Right hindlimb (tissue), 1 donor: ENCODE measurements around the gene YTHDF1.

Source experiments
- DNase-seq: peaks from one replicate; pipeline ENCODE4 v3.0.0-alpha.2; 2018

Gene YTHDF1

DNA sequence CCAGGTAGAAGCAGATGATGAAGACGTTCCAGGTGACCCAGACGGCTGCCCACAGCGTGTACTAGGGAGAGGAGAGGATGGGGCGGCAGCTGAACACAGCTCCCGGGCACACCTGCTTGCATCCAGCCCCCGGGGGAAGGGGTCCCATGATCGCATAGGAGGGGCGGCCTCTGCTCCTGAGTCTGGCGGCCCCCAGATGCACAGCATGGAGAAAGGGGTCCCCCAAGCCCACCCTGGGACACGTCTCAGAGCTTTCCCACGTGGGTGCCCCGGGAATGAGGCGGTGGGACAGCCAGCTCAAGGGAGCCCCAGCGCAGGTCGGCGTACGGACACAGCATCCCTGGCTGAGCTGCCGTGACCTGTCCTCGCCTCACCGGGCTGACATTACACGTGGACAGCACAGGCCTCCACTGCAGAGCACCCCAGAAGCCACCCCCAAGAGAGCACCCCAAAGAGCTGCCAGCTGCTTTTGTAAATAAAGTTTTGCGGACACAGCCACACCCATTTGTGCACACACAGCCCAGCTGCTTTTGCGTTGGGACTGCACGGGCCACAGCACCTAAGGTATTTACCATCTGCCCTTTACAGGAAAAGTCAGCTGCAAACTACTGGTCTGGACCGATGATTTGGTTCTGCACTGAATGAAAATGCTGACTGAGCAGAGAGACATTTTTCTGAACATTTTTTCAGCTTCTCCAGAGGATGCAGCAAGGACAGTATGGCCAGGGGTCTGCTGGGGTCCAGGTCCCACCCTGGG, 33.1 kb upstream of the YTHDF1 start:
- DNase-seq = no peak

DNA sequence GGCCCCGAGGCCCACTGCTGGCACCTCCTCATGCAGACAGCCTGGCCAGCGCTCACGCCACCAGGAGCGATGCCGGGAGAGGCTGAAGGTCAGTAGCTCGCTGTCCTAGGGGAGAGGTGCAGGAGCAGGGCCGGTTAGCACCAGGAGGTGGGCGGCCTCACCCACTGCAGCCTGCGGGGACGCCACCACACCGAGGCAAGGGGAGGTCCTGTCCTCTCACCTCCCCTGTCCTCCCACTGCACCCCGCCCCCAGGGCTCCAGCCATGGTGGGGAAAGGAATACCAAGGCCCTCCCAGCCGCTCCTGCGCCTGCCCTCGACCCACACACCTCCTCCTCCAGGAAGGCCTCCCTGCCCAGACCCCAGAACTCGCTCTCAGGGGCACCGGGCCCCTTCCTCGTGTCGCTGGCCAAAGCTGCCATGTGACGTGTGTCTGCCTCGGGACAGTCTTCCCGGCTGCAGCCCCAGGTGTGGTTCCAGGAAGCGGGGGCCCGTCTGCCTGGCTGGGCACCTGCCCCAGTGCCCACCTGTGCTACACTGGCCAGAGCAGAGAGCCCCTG, 31.8 kb upstream of the YTHDF1 start:
- no peak for DNase-seq

DNA sequence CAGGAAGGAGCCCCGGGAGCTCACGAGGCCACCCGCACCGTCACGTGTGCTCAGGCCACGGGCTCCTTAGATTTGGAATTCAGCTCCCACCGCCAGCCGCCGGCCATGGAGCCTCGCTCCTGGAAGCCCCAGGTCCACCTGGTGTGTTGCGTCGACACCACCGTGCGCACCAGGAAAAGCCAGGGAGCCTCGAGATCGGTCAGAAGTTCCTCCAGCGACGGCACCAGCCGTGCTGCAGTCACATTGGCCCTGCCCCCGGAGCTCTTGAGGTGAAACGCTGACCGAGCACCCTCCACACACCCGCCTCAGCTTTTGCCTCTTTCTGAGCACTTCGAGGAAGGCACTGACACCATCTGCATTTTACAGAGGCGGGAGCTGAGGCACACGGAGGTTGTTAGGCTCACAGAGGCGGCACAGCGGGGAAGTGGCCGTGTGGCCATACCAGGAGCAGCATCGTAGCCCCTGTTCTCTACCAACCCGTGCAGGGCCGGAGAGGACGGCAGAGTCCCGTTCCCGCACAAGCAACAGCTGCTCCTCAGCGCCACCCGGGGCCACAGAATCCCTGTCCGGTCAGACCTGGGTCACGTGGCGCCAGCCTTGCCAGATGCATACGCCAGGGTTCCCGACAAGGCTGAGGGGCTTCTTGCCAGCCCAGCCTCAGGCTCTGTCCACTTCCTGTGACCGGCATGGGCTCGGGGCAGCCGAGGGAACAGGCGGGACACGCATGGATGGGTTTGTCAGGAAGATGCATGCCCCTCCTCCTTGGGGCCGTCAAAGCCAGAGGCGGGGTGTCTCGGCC, 30.8 kb upstream of the YTHDF1 start:
- DNase-seq = no peak

DNA sequence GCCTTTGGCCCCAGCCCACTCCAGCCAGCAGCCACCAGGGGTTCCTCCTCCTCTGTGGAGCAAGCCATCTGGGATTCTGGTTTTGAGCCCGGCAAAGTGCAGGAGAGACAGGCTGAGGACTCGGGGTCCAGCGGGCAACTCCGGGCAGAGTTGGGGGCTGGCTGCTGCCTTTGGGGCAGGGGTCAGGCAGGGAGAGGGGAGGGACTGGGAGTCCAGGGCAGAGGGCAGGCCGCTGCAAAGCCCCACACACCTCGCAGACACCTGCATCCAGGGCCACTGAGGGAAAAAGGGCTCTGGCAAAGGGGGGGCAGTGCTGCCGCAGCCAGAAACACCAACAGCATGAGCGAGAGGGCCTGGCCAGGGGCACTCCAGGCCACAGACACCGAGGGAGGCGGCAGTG, 28.5 kb upstream of the YTHDF1 start:
- no peak for DNase-seq

DNA sequence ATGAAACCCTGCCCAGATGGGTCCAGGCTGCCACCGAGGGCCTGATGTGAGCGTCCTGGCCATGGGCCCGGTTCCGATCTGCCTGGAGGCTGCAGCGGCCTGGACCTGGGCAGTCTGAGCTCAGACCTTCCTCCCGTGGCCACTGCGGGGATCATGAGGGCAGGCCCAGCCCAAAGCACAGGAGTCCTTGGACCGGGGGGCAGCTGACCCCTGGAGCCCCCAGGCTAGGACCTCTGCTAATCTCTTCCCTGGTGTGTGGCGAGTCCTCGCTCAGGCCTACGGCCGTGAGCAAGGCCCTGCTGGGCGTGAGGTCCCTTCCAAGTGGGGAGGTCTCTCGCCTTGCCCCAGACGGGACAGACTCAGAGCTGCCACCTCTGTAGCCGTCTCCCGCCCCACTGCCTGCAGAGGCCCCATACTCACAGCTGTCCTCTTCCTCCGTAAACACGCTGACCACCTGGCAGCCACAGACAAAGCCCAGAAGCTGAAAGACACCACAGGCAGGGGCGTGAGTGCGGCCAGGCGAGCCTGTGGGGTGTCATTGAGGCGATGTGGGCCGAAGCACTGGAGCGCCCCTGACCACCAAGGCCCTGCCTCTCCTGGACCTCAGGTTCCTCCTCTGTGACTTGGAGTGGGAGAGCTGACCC, 27.8 kb upstream of the YTHDF1 start:
- DNase-seq = no peak

DNA sequence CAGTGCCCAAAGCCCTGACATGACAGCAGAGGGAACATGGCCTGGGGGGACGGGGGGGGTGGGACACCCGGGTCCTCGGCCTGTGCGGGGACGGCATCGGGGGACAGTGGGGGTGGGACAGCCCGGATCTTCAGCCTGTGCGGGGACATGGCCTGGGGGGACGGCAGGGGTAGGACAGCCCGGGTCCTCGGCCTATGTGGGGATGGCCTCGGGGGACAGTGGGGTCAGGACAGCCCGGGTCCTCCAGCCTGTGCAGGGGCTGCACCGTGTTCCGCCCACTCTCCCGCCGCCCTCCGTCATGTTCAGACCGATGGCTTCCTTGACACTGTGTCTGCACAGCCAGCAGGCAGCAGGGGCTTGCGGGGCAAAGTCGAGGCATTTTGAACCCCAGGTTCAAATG, 26.8 kb upstream of the YTHDF1 start:
- DNase-seq = no peak

DNA sequence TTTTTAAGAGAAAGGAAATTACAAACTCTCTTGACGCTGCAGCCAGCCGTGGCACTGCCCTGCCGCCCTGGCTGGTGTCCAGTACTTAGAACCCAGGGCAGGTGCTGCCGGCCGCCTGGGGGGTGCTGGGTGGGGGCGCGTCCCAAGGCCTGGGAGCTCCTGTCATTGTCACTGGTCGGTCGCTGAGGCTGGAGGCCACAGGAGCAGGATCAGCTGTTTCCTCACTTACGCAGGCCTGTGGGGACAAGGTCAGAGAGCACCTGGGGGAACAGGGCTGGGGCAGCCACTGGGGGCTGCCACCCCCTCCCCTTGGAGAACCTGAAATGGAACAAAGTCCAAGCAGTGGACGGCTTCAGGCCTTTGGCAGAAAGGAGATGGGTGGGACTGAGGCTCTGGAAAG, 25.3 kb upstream of the YTHDF1 start:
- no peak for DNase-seq

DNA sequence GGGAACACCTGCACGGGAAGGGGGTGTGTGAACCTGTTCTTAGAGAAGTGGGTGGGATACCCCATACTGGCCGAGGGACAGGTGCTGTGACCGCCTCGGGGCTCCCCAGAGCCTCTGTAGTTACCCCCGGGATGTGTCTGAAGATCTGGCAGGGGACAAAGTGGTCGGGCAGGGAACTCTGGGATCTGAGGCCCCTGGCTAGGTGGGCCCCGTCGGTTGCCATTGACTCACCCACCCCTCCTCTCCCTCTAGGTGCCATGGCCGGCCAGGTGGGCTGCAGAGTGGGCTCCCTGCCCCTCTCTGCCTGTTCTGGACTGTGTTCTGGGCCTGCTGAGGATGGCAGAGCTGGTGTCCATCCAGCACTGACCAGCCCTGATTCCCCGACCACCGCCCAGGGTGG, 24.1 kb upstream of the YTHDF1 start:
- no peak for DNase-seq

DNA sequence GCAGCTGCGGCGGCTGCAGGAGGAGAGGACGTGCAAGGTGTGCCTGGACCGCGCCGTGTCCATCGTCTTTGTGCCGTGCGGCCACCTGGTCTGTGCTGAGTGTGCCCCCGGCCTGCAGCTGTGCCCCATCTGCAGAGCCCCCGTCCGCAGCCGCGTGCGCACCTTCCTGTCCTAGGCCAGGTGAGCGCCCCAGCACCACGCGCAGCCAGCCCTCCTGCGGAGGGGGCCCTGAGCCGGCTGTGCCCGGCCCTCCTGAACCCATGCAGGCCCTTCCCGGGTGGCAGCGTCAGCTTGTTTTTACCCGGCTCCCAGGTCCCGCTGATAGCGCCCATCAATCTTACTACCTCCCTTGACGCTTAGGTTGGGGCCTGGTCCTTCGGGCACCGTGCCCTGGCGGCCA, 23.5 kb upstream of the YTHDF1 start:
- no peak for DNase-seq

DNA sequence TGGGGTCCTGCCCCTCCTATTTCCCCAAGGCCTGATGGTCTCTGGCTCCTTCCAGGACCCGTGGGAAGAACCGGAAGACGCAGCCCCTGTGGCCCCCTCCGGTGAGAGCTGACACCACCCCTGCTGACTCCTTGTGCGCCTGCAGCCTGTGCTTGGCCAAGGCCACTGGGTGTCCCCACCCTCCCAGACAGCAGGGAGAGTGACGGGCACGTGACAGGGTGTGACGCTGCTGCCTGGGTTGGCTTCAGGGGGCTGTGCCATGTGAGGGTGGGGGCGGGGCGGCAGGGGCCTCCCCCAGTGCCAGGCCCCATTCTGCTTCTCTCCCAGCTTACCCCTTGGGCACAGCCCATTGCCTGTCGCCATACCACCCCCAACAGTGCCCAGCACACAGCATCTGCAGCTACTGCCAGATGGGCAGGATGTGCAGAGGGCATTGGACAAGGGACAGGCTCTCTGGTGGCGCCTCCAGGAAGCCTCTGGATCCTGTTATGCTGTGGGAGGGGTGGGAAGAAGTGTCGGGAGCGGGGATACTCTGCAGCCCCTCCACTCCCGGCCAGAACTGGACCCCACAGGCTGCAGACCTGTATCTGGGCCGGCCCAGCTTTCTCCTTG, 22.7 kb upstream of the YTHDF1 start:
- no peak for DNase-seq

DNA sequence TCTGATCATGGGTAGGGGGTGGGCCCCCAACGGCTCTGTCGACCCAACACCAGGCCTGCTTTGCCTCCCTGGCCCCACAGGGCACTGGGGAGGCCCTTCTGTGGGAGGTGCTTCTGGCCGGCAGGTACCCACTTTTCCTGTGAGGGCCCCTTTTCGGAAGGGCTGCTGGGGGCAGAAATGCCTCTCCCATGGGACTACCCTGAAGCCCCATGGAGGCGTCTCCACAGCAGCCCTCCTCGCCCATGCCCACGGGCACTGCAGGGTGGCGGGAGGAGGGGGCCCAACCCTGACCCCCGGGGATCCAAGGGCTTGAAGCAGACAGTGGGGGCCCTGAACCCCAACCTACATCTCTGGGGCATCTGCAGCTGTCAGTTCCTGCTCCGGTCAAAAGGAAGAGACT, 22.1 kb upstream of the YTHDF1 start:
- no peak for DNase-seq

DNA sequence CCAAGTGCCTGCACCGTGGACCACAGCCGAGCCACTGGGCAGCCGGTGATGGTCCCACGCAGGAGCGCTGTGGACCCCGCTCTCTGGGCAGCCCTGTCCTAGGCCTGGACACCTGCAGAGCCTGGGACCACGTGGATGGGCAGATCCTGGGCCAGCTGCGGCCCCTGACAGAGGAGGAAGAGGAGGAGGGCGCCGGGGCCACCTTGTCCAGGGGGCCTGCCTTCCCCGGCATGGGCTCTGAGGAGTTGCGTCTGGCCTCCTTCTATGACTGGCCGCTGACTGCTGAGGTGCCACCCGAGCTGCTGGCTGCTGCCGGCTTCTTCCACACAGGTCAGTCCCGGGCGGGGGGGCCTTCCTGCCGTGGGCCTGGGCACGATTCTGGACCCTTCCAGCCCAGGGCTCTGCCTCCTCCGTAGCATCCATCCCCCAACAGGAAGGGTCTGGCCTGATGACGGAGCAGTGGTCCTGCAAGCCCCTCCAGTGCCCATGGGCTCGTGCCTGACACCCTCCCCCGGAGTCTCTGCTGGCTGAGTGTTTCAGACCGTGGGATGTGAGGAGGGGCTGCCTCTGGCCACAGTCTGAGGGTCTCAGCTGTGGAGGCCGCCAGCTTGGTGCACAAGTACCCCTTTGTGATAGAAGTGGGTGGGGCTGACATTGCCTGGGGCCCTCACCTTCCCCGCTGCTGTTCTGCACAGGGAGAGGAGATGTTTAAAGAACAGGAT, 20.3 kb upstream of the YTHDF1 start:
- DNase-seq = no peak

DNA sequence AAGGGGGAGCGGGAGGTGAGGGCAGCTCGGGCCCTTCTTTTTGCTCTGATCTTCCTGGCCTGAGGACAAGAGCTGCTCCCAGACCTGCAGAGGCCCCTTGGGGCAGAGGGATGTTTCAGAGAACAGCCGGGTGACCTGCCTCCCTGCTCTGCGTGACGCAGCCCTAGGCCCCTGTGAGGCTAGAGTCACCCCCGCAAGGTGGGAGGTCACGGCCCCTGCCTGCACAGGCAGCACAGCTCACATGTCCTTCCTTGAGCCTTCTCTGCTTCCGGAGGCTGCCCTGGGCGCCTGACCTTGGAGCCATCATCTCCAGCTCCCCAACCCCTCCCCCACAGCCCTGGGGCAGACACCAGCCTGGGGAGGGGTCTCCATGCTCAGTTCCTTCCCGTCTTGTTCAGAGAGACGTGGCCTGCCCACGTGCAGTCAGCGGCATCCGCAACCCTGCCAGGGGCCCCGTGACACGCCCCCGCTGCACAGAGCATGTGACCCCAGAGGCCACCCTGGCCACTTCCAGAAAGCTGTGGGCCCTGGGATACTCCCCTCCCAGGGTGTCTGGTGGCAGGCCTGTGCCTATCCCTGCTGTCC, 19.6 kb upstream of the YTHDF1 start, which contains the start of gene BIRC7:
Gene BIRC7 (plus strand): TSS at position 507 of the 585 bp plus-strand sequence. CDS start 192 bp downstream, outside the sequence.
- DNase-seq = no peak

DNA sequence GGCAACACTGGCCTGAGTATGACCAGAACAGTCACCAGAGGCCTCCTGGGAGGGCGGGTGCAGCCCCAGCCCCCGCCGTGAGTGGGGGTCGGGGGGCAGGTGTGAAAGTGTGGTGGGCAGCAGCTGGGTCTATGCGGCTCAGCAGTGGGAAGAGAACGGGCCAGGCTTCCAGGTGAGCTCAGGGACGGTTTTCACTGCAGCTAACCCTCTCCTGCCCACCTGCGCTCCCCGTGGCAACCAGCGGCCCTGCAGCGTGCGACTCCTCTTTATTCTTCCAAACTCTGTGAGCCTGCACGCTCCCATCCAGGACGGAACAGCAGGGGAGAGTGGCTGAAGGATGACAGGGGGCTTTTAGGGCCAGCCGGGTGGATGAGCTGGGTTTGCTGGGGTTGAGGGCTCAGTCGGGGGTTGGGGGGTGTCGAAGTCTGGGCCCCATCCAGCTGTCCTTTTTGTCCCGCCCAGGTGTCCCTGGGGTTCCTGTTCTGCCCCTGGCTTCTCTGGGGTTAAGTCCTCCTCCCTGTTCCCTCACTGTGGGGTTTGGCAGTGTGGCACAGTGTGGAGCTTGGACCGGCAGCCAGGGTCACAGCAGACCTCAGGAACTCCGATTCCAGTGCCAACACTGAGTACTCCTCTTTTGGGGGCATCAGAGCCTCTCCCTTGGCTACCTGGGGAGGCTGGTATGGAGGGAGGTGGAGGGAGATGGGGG, 18.9 kb upstream of the YTHDF1 start:
- DNase-seq = no peak

DNA sequence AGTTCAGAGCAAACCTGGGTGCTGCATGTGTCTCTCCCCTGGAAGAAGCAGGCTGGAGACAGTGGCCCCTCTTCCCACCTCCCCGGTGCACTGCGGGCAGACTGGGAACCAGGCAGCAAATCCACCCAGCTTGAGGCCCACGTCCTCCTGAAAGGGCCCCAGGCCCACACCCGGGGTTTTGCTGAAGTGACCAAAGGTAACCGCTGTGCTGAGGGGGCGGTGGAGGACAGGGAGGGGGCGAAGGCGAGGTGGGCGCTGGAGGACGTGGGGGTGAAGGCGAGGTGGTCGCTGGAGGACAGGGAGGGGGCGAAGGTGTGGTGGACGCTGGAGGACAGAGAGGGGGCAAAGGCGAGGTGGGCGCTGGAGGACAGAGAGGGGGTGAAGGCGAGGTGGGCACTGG, 18.0 kb upstream of the YTHDF1 start:
- no peak for DNase-seq

DNA sequence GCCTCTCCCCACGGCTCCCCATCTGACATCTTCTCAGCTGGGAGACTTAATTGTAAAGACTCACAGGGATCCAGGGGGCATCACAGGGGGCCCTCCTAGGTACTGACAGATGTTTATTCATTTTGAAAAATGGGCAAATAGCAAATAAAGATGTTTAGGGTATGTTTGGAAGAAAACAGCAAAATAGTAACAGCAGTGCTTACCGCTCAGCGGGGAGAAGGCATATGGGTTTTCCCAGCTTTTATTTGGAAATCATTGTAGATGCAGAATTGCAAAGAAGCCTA, 17.1 kb upstream of the YTHDF1 start:
- no peak for DNase-seq

DNA sequence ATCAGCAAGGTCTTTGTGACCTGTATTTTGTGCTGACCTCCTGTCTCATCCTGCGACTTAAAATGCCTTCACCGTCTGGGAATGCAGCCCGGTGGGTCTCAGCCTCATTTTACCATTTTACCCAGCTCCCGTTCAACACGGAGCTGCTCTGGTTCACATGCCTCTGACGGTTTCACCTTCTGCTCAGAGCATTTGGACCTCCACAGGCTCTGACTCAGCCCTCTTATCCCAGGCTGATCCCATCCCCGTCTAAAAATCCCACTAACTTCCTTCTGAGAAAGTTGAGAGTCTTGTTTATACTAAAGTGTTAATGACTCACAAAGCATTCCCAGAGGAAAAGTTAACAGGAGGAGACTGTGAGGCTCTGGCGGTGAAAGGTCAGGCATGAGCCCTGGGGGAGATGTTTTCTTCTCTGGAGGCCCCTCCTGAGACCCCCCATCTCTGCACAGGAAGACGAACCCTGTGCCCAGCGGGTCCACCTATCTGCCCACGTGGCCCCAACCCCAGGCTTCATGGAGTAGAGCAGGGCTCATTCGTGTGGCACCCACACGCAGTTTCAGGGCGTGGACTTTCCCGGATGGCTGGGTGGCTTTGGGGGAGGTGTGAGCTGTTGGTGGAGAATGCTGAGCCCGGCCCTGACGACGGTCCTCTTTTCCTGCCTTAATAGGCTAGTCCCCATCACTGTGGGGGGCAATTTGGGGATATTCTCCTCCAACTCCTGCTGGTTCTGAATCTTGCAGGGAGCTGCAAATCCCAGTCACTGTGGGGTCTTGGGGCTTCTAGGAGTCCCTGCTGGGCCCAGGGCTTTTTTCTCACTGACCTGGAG, 16.5 kb upstream of the YTHDF1 start:
- DNase-seq = no peak

DNA sequence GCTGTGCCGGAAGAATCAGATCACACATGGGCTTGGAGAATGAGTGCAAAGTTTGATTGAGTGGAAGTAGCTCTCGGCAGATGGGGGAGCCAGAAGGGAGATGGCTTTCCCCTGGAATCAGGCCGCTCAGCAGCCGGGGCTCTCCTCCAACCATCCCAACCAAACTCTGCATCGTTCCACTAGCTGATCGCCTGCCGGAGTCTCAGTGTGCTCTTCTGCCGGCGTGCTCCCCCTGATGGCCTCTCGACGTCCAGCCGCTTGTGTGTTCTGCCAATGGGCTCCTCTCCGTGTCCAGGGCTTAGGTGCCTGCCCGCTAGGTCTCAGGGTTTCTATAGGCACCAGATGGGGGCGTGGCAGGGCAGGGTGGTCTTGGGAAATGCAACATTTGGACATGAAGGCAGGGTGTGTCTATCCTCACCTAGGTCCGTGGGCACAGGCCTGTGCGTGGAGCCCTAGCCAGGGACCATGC, 14.9 kb upstream of the YTHDF1 start:
- peak; percentile 82 for DNase-seq

DNA sequence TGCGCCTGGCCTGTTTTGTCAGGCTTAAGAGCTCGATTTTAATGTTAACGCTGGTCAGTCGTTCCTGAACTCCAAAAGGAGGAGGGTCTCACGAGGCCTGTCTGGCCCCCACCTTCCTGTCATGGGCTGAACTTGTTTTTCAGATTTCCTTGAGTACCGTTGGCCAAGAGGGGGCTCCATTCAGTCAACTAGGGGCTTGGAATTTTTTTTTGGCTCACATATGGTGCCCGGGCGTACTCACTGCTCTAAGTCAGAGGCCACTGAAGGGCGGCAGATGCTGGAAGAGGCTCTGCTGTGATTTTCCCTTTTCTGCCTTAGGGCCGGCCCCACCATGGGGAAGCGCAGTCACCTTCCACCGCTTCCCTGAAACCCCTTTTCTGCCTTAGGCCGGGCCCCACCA, 12.9 kb upstream of the YTHDF1 start:
- no peak for DNase-seq

DNA sequence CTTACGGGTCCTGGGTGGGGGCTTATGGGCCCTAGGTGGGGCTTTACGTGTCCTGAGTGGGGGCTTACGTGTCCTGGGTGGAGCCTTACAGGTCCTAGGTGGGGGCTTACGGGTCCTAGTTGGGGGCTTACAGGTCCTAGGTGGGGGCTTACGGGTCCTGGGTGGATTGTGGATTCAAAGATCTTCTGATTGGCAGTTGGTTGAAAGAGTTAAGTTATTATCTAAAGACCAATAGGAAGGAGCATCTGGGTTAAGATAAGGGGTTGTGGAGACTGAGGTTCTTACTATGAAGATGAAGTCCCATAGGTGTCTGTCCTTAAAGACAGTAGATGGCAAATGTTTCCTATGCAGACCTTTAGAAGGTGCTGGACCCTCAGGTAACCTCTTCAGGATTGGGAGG, 11.3 kb upstream of the YTHDF1 start:
- DNase-seq = no peak
